GM12891 (cell line): ENCODE results near the gene MYO15B.

Source experiments
- POLR2A ChIP-seq: IDR thresholded peaks from 2 replicates; pipeline ENCODE4 v1.6.1; 2011; ENCODE audit warnings: low read depth, low read length, control low read depth
- POLR2AphosphoS5 ChIP-seq: IDR thresholded peaks from 2 replicates; pipeline ENCODE4 v1.6.1; 2011; ENCODE audit warnings: low read depth, low read length, control low read depth
- TAF1 ChIP-seq: IDR thresholded peaks from 2 replicates; pipeline ENCODE4 v1.6.1; 2011; ENCODE audit warnings: low read depth, low read length, control low read depth

GRCh38 chr17:75603123-75603522, 15.5 kb downstream of the MYO15B start:
- TF ChIP-seq POLR2AphosphoS5 (no peak), POLR2A (no peak), TAF1 (no peak)
